SK-N-SH treated with all-trans-retinoic acid at 6 μM for 48 hours (cell line): ENCODE results near the gene ADGRG1.

Source experiments
- ATAC-seq: fragments of 200-7000 bp; cut with Tn5 transposase; 3 replicates; pipeline ENCODE4 v1.9.1; 2020; ENCODE audit warnings: mild to moderate bottlenecking, moderate library complexity
- ARNTL ChIP-seq: fragments of 450-650 bp; formaldehyde crosslinking; IDR thresholded peaks from 2 replicates; pipeline ENCODE4 v1.5.0; 2020; ENCODE audit warnings: low read depth, mild to moderate bottlenecking, moderate library complexity, borderline replicate concordance
- BACH2 ChIP-seq: fragments of 250-450 bp; sonication (Bioruptor Pico); IDR thresholded peaks from 2 replicates; pipeline ENCODE4 v1.9.0; 2021; ENCODE audit warnings: mild to moderate bottlenecking, borderline replicate concordance
- CREB5 ChIP-seq: fragments of 250-450 bp; sonication (Bioruptor Pico); IDR thresholded peaks from 2 replicates; pipeline ENCODE4 v1.5.1; 2020; ENCODE audit warnings: low read depth, mild to moderate bottlenecking, moderate library complexity
- CSDC2 ChIP-seq: fragments of 250-450 bp; sonication (Bioruptor Pico); IDR thresholded peaks from 2 replicates; pipeline ENCODE4 v1.5.0; 2020; ENCODE audit warnings: mild to moderate bottlenecking, moderate library complexity
- ESRRG ChIP-seq: fragments of 250-450 bp; sonication (Bioruptor Pico); IDR thresholded peaks from 2 replicates; pipeline ENCODE4 v1.6.1; 2021; ENCODE audit warnings: mild to moderate bottlenecking
- GLIS3 ChIP-seq: fragments of 250-450 bp; sonication (Bioruptor Pico); IDR thresholded peaks from 2 replicates; pipeline ENCODE4 v1.5.0; 2020; ENCODE audit warnings: mild to moderate bottlenecking, moderate library complexity
- ISL1 ChIP-seq: fragments of 250-450 bp; sonication (Bioruptor Pico); IDR thresholded peaks from 2 replicates; pipeline ENCODE4 v2.1.2; 2022; ENCODE audit warnings: mild to moderate bottlenecking, moderate library complexity
- OSR1 ChIP-seq: fragments of 250-450 bp; sonication (Bioruptor Pico); IDR thresholded peaks from 2 replicates; pipeline ENCODE4 v1.8.0; 2022; ENCODE audit warnings: moderate library complexity, mild to moderate bottlenecking, inconsistent platforms
- PATZ1 ChIP-seq: fragments of 250-450 bp; sonication (Bioruptor Pico); IDR thresholded peaks from 2 replicates; pipeline ENCODE4 v1.8.0; 2020; ENCODE audit warnings: mild to moderate bottlenecking, moderate library complexity, borderline replicate concordance
- POU6F1 ChIP-seq: fragments of 250-450 bp; sonication (Bioruptor Pico); IDR thresholded peaks from 2 replicates; pipeline ENCODE4 v1.8.0; 2021; ENCODE audit warnings: low read depth, mild to moderate bottlenecking, moderate library complexity, borderline replicate concordance
- PPARA ChIP-seq: fragments of 250-450 bp; sonication (Bioruptor Pico); IDR thresholded peaks from 2 replicates; pipeline ENCODE4 v1.5.0; 2020; ENCODE audit warnings: mild to moderate bottlenecking, borderline replicate concordance
- RARB ChIP-seq: fragments of 250-450 bp; sonication (Bioruptor Pico); IDR thresholded peaks from 2 replicates; pipeline ENCODE4 v1.8.0; 2021; ENCODE audit warnings: mild to moderate bottlenecking, moderate library complexity
- SNAI2 ChIP-seq: fragments of 250-450 bp; sonication (Bioruptor Pico); IDR thresholded peaks from 2 replicates; pipeline ENCODE4 v1.5.0; 2020; ENCODE audit warnings: mild to moderate bottlenecking, moderate library complexity
- TCF4 ChIP-seq: fragments of 250-450 bp; sonication (Bioruptor Pico); IDR thresholded peaks from 2 replicates; pipeline ENCODE4 v1.8.0; 2021; ENCODE audit warnings: mild to moderate bottlenecking, moderate library complexity, borderline replicate concordance
- TOX ChIP-seq: fragments of 250-450 bp; sonication (Bioruptor Pico); IDR thresholded peaks from 2 replicates; pipeline ENCODE4 v1.8.0; 2021; ENCODE audit warnings: mild to moderate bottlenecking, moderate library complexity, borderline replicate concordance
- ZC3H10 ChIP-seq: fragments of 250-450 bp; sonication (Bioruptor Pico); IDR thresholded peaks from 2 replicates; pipeline ENCODE4 v1.5.1; 2021; ENCODE audit warnings: mild to moderate bottlenecking, moderate library complexity
- ZFP3 ChIP-seq: fragments of 250-450 bp; sonication (Bioruptor Pico); IDR thresholded peaks from 2 replicates; pipeline ENCODE4 v1.5.0; 2020; ENCODE audit warnings: mild to moderate bottlenecking, moderate library complexity
- ZFP30 ChIP-seq: fragments of 450-650 bp; formaldehyde crosslinking; IDR thresholded peaks from 2 replicates; pipeline ENCODE4 v1.5.0; 2022; ENCODE audit warnings: mild to moderate bottlenecking, moderate library complexity
- ZNF565 ChIP-seq: fragments of 450-650 bp; formaldehyde crosslinking; conservative IDR thresholded peaks from 2 replicates; pipeline ENCODE4 v1.5.0; 2020; ENCODE audit warnings: low read depth, mild to moderate bottlenecking, moderate library complexity
- ZNF70 ChIP-seq: fragments of 450-650 bp; formaldehyde crosslinking; IDR thresholded peaks from 2 replicates; pipeline ENCODE4 v1.5.0; 2020; ENCODE audit warnings: mild to moderate bottlenecking, moderate library complexity
- ZNF8 ChIP-seq: fragments of 450-650 bp; formaldehyde crosslinking; IDR thresholded peaks from 2 replicates; pipeline ENCODE4 v1.5.0; 2020; ENCODE audit warnings: mild to moderate bottlenecking, moderate library complexity
- TF ChIP-seq, protein P1 (sequence below): fragments of 250-450 bp; sonication (Bioruptor Pico); IDR thresholded peaks from 2 replicates; pipeline ENCODE4 v1.5.1; 2021; ENCODE audit warnings: mild to moderate bottlenecking, moderate library complexity
- TF ChIP-seq, protein P2 (sequence below): fragments of 250-450 bp; sonication (Bioruptor Pico); IDR thresholded peaks from 2 replicates; pipeline ENCODE4 v1.5.0; 2020; ENCODE audit warnings: mild to moderate bottlenecking, moderate library complexity

The ADGRG1 gene

GRCh38 chr16:57616876-57617275, 11.6 kb upstream of the ADGRG1 start:
- no peak for TF ChIP-seq ZNF8
- TF ChIP-seq ESRRG (CRISPR knock-in tag), result no peak
- no peak for TF ChIP-seq SNAI2 (CRISPR knock-in tag)
- TF ChIP-seq, all 23 proteins: peak for 0
- ATAC-seq, result no peak

- no peak for ATAC-seq
- TF ChIP-seq SNAI2 (CRISPR knock-in tag), result no peak
- TF ChIP-seq ZC3H10 (CRISPR knock-in tag), result no peak
- no peak for TF ChIP-seq BACH2
- no peak for TF ChIP-seq ZFP3 (CRISPR knock-in tag)
- TF ChIP-seq ISL1, result no peak
- TF ChIP-seq OSR1 (CRISPR knock-in tag), result no peak
- TF ChIP-seq CREB5 (CRISPR knock-in tag), result no peak
- TF ChIP-seq RARB (CRISPR knock-in tag), result no peak
- no peak for TF ChIP-seq POU6F1 (CRISPR knock-in tag)
- no peak for TF ChIP-seq ZNF565 (CRISPR knock-in tag)
- TF ChIP-seq TOX (CRISPR knock-in tag), result no peak
- TF ChIP-seq, protein P1, sequence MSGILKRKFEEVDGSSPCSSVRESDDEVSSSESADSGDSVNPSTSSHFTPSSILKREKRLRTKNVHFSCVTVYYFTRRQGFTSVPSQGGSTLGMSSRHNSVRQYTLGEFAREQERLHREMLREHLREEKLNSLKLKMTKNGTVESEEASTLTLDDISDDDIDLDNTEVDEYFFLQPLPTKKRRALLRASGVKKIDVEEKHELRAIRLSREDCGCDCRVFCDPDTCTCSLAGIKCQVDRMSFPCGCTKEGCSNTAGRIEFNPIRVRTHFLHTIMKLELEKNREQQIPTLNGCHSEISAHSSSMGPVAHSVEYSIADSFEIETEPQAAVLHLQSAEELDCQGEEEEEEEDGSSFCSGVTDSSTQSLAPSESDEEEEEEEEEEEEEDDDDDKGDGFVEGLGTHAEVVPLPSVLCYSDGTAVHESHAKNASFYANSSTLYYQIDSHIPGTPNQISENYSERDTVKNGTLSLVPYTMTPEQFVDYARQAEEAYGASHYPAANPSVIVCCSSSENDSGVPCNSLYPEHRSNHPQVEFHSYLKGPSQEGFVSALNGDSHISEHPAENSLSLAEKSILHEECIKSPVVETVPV (CRISPR knock-in tag), result no peak
- TF ChIP-seq ZNF70, result no peak
- no peak for TF ChIP-seq PATZ1
- TF ChIP-seq ARNTL (CRISPR knock-in tag), result no peak
- TF ChIP-seq ZNF8, result no peak
- no peak for TF ChIP-seq ZFP30 (CRISPR knock-in tag)
- TF ChIP-seq ESRRG (CRISPR knock-in tag), result no peak
- no peak for TF ChIP-seq GLIS3 (CRISPR knock-in tag)
- TF ChIP-seq TCF4, result no peak
- TF ChIP-seq, all 23 proteins: peak for 0
Observed at GRCh38 chr16:57617604-57618111, 10.8 kb upstream of the ADGRG1 start.

- ATAC-seq, result no peak
- TF ChIP-seq TOX (CRISPR knock-in tag) (no peak), RARB (CRISPR knock-in tag) (no peak), ARNTL (CRISPR knock-in tag) (no peak), BACH2 (no peak), PPARA (CRISPR knock-in tag) (no peak), CSDC2 (CRISPR knock-in tag) (no peak), CREB5 (CRISPR knock-in tag) (no peak), PATZ1 (no peak)
- TF ChIP-seq, protein P2, sequence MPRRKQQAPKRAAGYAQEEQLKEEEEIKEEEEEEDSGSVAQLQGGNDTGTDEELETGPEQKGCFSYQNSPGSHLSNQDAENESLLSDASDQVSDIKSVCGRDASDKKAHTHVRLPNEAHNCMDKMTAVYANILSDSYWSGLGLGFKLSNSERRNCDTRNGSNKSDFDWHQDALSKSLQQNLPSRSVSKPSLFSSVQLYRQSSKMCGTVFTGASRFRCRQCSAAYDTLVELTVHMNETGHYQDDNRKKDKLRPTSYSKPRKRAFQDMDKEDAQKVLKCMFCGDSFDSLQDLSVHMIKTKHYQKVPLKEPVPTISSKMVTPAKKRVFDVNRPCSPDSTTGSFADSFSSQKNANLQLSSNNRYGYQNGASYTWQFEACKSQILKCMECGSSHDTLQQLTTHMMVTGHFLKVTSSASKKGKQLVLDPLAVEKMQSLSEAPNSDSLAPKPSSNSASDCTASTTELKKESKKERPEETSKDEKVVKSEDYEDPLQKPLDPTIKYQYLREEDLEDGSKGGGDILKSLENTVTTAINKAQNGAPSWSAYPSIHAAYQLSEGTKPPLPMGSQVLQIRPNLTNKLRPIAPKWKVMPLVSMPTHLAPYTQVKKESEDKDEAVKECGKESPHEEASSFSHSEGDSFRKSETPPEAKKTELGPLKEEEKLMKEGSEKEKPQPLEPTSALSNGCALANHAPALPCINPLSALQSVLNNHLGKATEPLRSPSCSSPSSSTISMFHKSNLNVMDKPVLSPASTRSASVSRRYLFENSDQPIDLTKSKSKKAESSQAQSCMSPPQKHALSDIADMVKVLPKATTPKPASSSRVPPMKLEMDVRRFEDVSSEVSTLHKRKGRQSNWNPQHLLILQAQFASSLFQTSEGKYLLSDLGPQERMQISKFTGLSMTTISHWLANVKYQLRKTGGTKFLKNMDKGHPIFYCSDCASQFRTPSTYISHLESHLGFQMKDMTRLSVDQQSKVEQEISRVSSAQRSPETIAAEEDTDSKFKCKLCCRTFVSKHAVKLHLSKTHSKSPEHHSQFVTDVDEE (CRISPR knock-in tag), result no peak
- TF ChIP-seq, protein P1 (CRISPR knock-in tag), result no peak
Observed at GRCh38 chr16:57618296-57619132, 9.9 kb upstream of the ADGRG1 start.
